SK-N-SH (cell line): ENCODE data around the gene MC3R. TPM values are rescaled to one million over a fixed set of nuclear protein-coding genes. Genes with fewer than 3 reads are reported as not detected.

ENCODE experiments used
- CTCF ChIA-PET: fragments of 300-600, 350-600 bp; formaldehyde crosslinking; extraction: SDS; loops from one replicate; lab custom pipeline; 2021; lab: Yijun Ruan, JAX
- POLR2A ChIA-PET: fragments of 350-600 bp; sonication (Branson Sonifier 250); formaldehyde crosslinking; extraction: SDS; loops from one replicate; lab custom pipeline; 2020; ENCODE audit warnings: antibody characterized with exemption, inconsistent platforms; lab: Yijun Ruan, JAX
- DNase-seq: peaks from one replicate; pipeline ENCODE4 v3.0.0; 2012
- H2AFZ ChIP-seq: fragments of 200-600 bp; sonication (generic); 2 replicates; pipeline ENCODE4 v1.8.1; 2016; ENCODE audit warnings: antibody characterized with exemption, mild to moderate bottlenecking, low read depth
- H3F3A ChIP-seq: fragments of 200-600 bp; sonication (generic); replicated peaks from 2 replicates; pipeline ENCODE3; 2016; ENCODE audit warnings: antibody characterized with exemption, mild to moderate bottlenecking; ENCODE audit not compliant: insufficient read depth
- H3K27ac ChIP-seq, 2 experiments: fragments of 200-500 bp in 1 of 2; fragments of 200-600 bp in 1 of 2; sonication (Bioruptor generic) in 1 of 2; sonication (generic), shearing (Covaris generic) in 1 of 2; 2 replicates each; pipeline versions ENCODE4 v1.5.1 to v1.6.1; 2014 to 2016; ENCODE audit warnings: low read depth in 2 of 2, inconsistent platforms in 1 of 2, low read length in 1 of 2, mild to moderate bottlenecking in 1 of 2, mixed read lengths in 1 of 2
- H3K27me3 ChIP-seq: fragments of 200-600 bp; sonication (generic), shearing (Covaris generic); 2 replicates; pipeline ENCODE4 v1.6.1; 2016; ENCODE audit warnings: mixed run types; ENCODE audit not compliant: insufficient read depth
- H3K36me3 ChIP-seq, 2 experiments: fragments of 200-500 bp in 1 of 2; fragments of 200-600 bp in 1 of 2; sonication (Bioruptor generic) in 1 of 2; sonication (generic) in 1 of 2; replicated peaks in 1 of 2; 2 replicates each; pipeline versions ENCODE3 to v1.5.1; 2014 to 2016; ENCODE audit warnings: low read length in 1 of 2, mild to moderate bottlenecking in 1 of 2; ENCODE audit not compliant: insufficient read depth in 2 of 2, control insufficient read depth in 1 of 2
- H3K4me1 ChIP-seq, 2 experiments: fragments of 200-500 bp in 1 of 2; fragments of 200-600 bp in 1 of 2; sonication (Bioruptor generic) in 1 of 2; sonication (generic), shearing (Covaris generic) in 1 of 2; 2 replicates each; pipeline versions ENCODE4 v1.5.1 to v1.6.1; 2014 to 2016; ENCODE audit warnings: low read depth in 1 of 2, low read length in 1 of 2, mixed run types in 1 of 2; ENCODE audit not compliant: insufficient read depth in 2 of 2, control insufficient read depth in 1 of 2
- H3K4me2 ChIP-seq: fragments of 200-600 bp; sonication (generic), shearing (Covaris generic); 2 replicates; pipeline ENCODE4 v1.6.1; 2017; ENCODE audit warnings: mixed run types
- H3K4me3 ChIP-seq, 2 experiments: fragments of 200-500 bp in 1 of 2; fragments of 200-600 bp in 1 of 2; sonication (Bioruptor generic) in 1 of 2; sonication (generic), shearing (Covaris generic) in 1 of 2; 2 replicates each; pipeline versions ENCODE4 v1.5.1 to v1.8.1; 2014 to 2016; ENCODE audit warnings: low read depth in 2 of 2, inconsistent platforms in 1 of 2, low read length in 1 of 2, mild to moderate bottlenecking in 1 of 2, mixed read lengths in 1 of 2, moderate library complexity in 1 of 2
- H3K79me2 ChIP-seq: fragments of 200-600 bp; sonication (generic); 2 replicates; pipeline ENCODE4 v1.8.1; 2017; ENCODE audit warnings: mild to moderate bottlenecking; ENCODE audit not compliant: insufficient read depth
- H3K9ac ChIP-seq: fragments of 200-600 bp; sonication (generic); 2 replicates; pipeline ENCODE4 v1.6.1; 2017; ENCODE audit warnings: mixed run types
- H3K9me2 ChIP-seq: fragments of 200-600 bp; sonication (generic); 2 replicates; pipeline ENCODE4 v1.6.1; 2017; ENCODE audit warnings: mixed run types
- H3K9me3 ChIP-seq: fragments of 200-600 bp; sonication (generic); 2 replicates; pipeline ENCODE4 v1.6.1; 2017; ENCODE audit warnings: mixed run types, mild to moderate bottlenecking, moderate library complexity
- H4K20me1 ChIP-seq: fragments of 200-600 bp; sonication (generic); 2 replicates; pipeline ENCODE4 v1.6.1; 2017; ENCODE audit warnings: mild to moderate bottlenecking, mixed run types; ENCODE audit not compliant: insufficient read depth
- CHD2 ChIP-seq: fragments of 150-350 bp; IDR thresholded peaks from 2 replicates; pipeline ENCODE4 v1.6.1; 2018; ENCODE audit warnings: low read length; ENCODE audit not compliant: partially characterized antibody
- CTCF ChIP-seq: fragments of 200-600 bp; sonication (generic); IDR thresholded peaks from 2 replicates; pipeline ENCODE4 v1.6.1; 2017; ENCODE audit warnings: antibody characterized with exemption, mild to moderate bottlenecking, moderate library complexity
- EP300 ChIP-seq, 2 experiments: IDR thresholded peaks; 2 replicates each; pipeline versions ENCODE4 v1.4.0 to v1.6.1; 2012; ENCODE audit warnings: borderline replicate concordance in 1 of 2, low read depth in 1 of 2, low read length in 1 of 2
- FOSL2 ChIP-seq: IDR thresholded peaks from 2 replicates; pipeline ENCODE4 v1.4.0; 2012; ENCODE audit warnings: low read depth, mild to moderate bottlenecking, moderate library complexity, borderline replicate concordance
- FOXJ3 ChIP-seq: sonication (generic); formaldehyde crosslinking; IDR thresholded peaks from 2 replicates; pipeline ENCODE4 v1.5.1; 2020; ENCODE audit warnings: mild to moderate bottlenecking, missing genetic modification reagents
- FOXM1 ChIP-seq: IDR thresholded peaks from 2 replicates; pipeline ENCODE4 v1.4.0; 2012; ENCODE audit warnings: low read depth, mild to moderate bottlenecking
- GATA2 ChIP-seq: sonication (generic); formaldehyde crosslinking; IDR thresholded peaks from 2 replicates; pipeline ENCODE4 v1.5.0; 2020; ENCODE audit warnings: mild to moderate bottlenecking, missing genetic modification reagents
- JUND ChIP-seq: IDR thresholded peaks from 2 replicates; pipeline ENCODE4 v1.4.0; 2012
- MAX ChIP-seq: IDR thresholded peaks from 2 replicates; pipeline ENCODE4 v1.4.0; 2012; ENCODE audit warnings: low read depth
- NFIC ChIP-seq: IDR thresholded peaks from 2 replicates; pipeline ENCODE4 v1.4.0; 2012; ENCODE audit warnings: borderline replicate concordance
- NRF1 ChIP-seq: IDR thresholded peaks from 2 replicates; pipeline ENCODE4 v1.6.1; 2012; ENCODE audit warnings: low read depth, mild to moderate bottlenecking, low read length
- PBX3 ChIP-seq: IDR thresholded peaks from 2 replicates; pipeline ENCODE4; 2012
- RCOR1 ChIP-seq: fragments of 150-350 bp; IDR thresholded peaks from 2 replicates; pipeline ENCODE4 v1.6.1; 2017; ENCODE audit warnings: antibody characterized with exemption, low read length
- RFX5 ChIP-seq: IDR thresholded peaks from 2 replicates; pipeline ENCODE4 v1.6.1; 2012; ENCODE audit warnings: mild to moderate bottlenecking, improper control_type of control experiment, low read length
- SIN3A ChIP-seq: IDR thresholded peaks from 2 replicates; pipeline ENCODE4 v1.6.1; 2012; ENCODE audit warnings: low read depth, mild to moderate bottlenecking, low read length, moderate library complexity, borderline replicate concordance
- WGBS: methylation state at CpG from one replicate; pipeline ENCODE4 v1.1.6; 2017; ENCODE audit warnings: low lambda C conversion rate; 5-methylcytosine and 5-hydroxymethylcytosine counted together
- polyA plus RNA-seq, 3 experiments: library from polyadenylated mRNA; depleted of rRNA; stranded (reverse); fragments of >200 nt; gene quantifications; 2 replicates each; pipeline ENCODE4 v1.2.3, GENCODE V29; 2012
- small RNA-seq, 7 experiments: library from RNA; depleted of rRNA; stranded (forward); fragments of <200 nt; gene quantifications; one replicate each; pipeline ENCODE3, GENCODE V24; 2012

Gene MC3R
- polyA plus RNA-seq, 1 of the 3 experiments (the other 2 are of a cell fraction): not detected

- H3F3A ChIP-seq: no peaks in the 10 kb centered on the region
- H3K27ac ChIP-seq: no peak overlapping the region
- H3K27me3 ChIP-seq: no peaks in the 10 kb centered on the region
- DNase-seq: no peak
- no peaks in the 10 kb centered on the region for H4K20me1 ChIP-seq
- H3K9me2 ChIP-seq: no peaks in the 10 kb centered on the region
- no peak overlapping the region for H2AFZ ChIP-seq
- H3K4me3 ChIP-seq: no peak overlapping the region
- H3K9me3 ChIP-seq: no peaks in the 10 kb centered on the region
- no peak for TF ChIP-seq SIN3A
- no peak for TF ChIP-seq PBX3
- TF ChIP-seq NFIC: no peak
- no peak for TF ChIP-seq CTCF
- TF ChIP-seq NRF1: no peak
- TF ChIP-seq GATA2: no peak
- TF ChIP-seq RCOR1: no peak
- no peak for TF ChIP-seq FOXJ3
- no peak for TF ChIP-seq EP300 (IDR thresholded peaks at IDR 0.05; ENCODE audit: borderline replicate concordance in 1 of 2, low read depth in 1 of 2, low read length in 1 of 2)
- no peak for TF ChIP-seq RFX5
- no peak for TF ChIP-seq MAX
- TF ChIP-seq FOXM1: no peak
- no peak for TF ChIP-seq FOSL2
- TF ChIP-seq CHD2: no peak
- WGBS: 2% methylated on average over 5 of the region's 5 CpGs
- CTCF ChIA-PET: interaction anchor here (1.2 to 1.4 kb wide), 2 partner anchors 41 to 54 kb away, joined by 4 to 7 read pairs; partner anchors contain the start of gene MC3R
- no peaks in the 10 kb centered on the region for H3K4me1 ChIP-seq
- POLR2A ChIA-PET: no interaction called here
- H3K36me3 ChIP-seq: no peaks in the 10 kb centered on the region
- H3K4me2 ChIP-seq: no peak overlapping the region
- H3K9ac ChIP-seq: no peak overlapping the region
- H3K79me2 ChIP-seq: no peaks in the 10 kb centered on the region
These were observed 41.1 kb downstream of the MC3R start for GRCh38 chr20:56289652-56290051.

GRCh38 chr20:56299362-56299761, 50.8 kb downstream of the MC3R start:
- H3K4me3 ChIP-seq: no peak overlapping the region
- H4K20me1 ChIP-seq: no peaks in the 10 kb centered on the region
- H3K79me2 ChIP-seq: no peaks in the 10 kb centered on the region
- H3F3A ChIP-seq: no peaks in the 10 kb centered on the region
- no peaks in the 10 kb centered on the region for H3K36me3 ChIP-seq
- no peaks in the 10 kb centered on the region for H3K9me2 ChIP-seq
- no peak overlapping the region for H3K4me2 ChIP-seq
- no peak overlapping the region for H3K9ac ChIP-seq
- no peak overlapping the region for H2AFZ ChIP-seq
- H3K27ac ChIP-seq: no peak overlapping the region
- H3K27me3 ChIP-seq: no peaks in the 10 kb centered on the region
- no peaks in the 10 kb centered on the region for H3K4me1 ChIP-seq
- WGBS: 6% methylated on average over 1 of the region's 1 CpG
- CTCF ChIA-PET: no interaction called here
- no peak for TF ChIP-seq JUND
- TF ChIP-seq, all 33 proteins: peak for 0
- DNase-seq: peak; percentile 7
- no peaks in the 10 kb centered on the region for H3K9me3 ChIP-seq
- POLR2A ChIA-PET: no interaction called here

Small RNAs within 50 kb of the gene (small RNA-seq; reads per million reads assigned to genes)
- 0 reads per million in 7 experiments for gene RNA5SP487

Other genes with a start within 250 kb of the MC3R start
- 0.02 TPM in 1 of 2 replicates, not detected in the other for gene CBLN4, start 243.2 kb upstream of the MC3R start, polyA plus RNA-seq (2012; rRNA removed)
- 34.6 and 44.1 TPM in 2 replicates for gene FAM210B, start 110.2 kb downstream of the MC3R start, polyA plus RNA-seq (2012; rRNA removed)
- gene AURKA, start 143.5 kb downstream of the MC3R start, polyA plus RNA-seq (2012; rRNA removed): 24.6 and 27.6 TPM in 2 replicates
- 23.4 and 31.2 TPM in 2 replicates for gene CSTF1, start 143.9 kb downstream of the MC3R start, polyA plus RNA-seq (2012; rRNA removed)
- 0.02 TPM in 1 of 2 replicates, not detected in the other for gene CASS4, start 163.5 kb downstream of the MC3R start, polyA plus RNA-seq (2012; rRNA removed)
- 78.2 and 82.8 TPM in 2 replicates for gene RTF2, start 219.9 kb downstream of the MC3R start, polyA plus RNA-seq (2012; rRNA removed)